ENCODE results near the gene GZMB.
"Not testable (repeated sequence)": the region's sequence is repeated elsewhere in the genome, so short reads cannot be mapped to it uniquely, and the experiment has no call there.

GZMB gene

GRCh38 chr14:24631749-24632335, 2.1 kb downstream of the GZMB start:
- DNase-seq (ENCODE audit: low read depth in 2 of 2) = no peak

DNA sequence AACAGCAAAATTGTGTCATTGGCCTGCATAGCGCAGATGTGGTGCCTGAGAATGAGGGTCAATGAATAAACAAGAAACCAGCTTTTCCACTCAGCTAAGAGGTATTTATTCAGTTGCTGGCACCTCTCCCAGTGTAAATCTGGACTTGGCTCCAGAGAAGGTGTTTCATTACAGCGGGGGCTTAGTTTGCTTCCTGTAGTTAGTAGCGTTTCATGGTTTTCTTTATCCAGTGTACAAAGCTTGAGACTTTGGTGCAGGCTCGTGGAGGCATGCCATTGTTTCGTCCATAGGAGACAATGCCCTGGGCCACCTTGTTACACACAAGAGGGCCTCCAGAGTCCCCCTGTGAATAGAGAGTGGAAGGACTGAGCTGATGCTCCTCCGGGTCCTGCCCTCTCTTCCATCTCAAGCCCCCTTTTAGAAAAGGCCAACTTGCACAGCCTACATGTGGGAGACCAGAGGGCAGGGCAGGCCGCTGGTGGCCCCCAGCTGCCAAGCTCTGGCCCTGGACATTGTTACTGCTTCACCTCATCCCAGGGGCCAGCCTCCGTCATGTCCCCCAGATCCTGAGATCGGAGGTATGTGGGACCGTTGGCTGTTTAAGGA, 3.0 kb downstream of the GZMB start:
- DNase-seq (ENCODE audit: low read depth in 2 of 2) = no peak

DNA sequence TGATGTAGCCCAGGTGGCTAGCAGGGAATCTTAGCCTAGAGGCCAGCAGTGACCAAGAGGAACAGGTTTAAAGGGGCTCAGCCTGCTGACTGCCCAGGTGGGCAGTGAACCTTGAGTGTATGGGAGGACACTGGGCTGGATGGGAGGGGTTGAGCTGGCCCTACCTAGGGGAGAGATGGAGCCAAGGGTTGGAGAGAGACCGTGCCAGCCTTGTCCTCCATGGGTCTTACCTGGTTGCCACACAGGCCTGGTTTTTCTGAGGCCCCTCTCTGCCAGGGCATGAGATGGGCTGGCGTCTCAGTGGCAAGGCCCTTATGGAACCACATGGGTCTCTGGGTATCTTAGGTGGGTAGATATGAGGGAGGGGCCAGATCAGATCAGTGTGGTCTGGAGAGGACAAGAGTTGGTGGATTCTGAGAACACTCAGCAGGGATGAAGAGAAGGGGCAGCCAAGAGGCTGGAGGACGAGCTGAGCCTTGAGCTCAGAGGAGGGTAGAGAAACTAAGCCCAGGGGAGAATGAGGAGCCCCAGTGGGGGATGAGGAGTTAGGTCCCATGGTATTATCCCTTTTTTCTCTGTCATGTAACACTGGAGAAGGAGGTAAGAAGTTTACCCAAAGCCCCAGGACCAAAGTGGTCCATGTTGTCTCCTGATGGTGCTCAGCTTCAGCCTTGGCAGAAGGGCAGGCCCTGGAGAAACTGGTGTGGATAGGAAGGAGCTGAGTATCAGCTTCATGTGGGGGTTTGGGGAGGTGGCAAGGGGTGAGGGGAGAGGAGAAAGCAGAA, 3.7 kb downstream of the GZMB start:
- DNase-seq (ENCODE audit: low read depth in 2 of 2) = no peak

DNA sequence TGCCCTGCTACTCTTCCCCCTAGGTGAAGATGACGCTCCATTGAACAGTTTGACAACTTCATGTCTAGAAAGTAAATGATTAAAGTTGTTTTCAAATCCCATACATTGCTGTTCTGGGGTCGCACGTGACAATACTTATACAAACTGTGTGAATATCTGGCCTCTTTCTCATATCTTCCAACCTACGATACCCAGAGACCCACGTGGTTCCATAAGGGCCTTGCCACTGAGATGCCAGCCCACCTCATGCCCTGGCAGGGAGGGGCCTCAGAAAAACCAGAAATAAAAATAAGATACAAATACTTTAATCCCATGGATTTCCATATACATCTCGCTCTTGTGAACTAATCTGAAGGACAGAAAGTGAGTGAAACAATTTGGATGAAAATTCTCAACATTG, 4.5 kb downstream of the GZMB start:
- DNase-seq (ENCODE audit: low read depth in 2 of 2) = no peak

GRCh38 chr14:24613747-24614146, 20.2 kb downstream of the GZMB start:
- no peak for DNase-seq (ENCODE audit: low read depth in 2 of 2)

DNA sequence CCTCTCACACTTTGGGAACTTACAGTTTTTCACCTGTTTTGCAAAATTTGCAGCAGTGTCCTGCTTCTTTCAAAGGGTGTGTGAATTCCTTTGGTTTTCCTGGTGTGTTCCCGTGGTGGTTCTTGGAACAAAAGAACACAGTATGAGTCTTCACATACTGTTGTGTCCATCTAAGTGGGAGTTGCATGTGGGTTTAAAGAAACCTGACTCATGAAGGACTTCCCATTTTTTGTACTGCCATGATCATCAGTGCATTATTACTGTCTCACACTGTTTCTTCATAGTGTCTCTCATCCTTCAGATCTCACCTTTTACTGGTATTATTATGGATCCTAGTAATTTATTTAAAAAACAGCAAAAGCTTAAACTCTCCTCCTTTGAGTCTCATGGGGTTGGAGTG, 20.7 kb downstream of the GZMB start:
- DNase-seq (ENCODE audit: low read depth in 2 of 2) = no peak

- no peak for DNase-seq (ENCODE audit: low read depth in 2 of 2)
Observed at GRCh38 chr14:24612196-24612595, 21.8 kb downstream of the GZMB start.

DNA sequence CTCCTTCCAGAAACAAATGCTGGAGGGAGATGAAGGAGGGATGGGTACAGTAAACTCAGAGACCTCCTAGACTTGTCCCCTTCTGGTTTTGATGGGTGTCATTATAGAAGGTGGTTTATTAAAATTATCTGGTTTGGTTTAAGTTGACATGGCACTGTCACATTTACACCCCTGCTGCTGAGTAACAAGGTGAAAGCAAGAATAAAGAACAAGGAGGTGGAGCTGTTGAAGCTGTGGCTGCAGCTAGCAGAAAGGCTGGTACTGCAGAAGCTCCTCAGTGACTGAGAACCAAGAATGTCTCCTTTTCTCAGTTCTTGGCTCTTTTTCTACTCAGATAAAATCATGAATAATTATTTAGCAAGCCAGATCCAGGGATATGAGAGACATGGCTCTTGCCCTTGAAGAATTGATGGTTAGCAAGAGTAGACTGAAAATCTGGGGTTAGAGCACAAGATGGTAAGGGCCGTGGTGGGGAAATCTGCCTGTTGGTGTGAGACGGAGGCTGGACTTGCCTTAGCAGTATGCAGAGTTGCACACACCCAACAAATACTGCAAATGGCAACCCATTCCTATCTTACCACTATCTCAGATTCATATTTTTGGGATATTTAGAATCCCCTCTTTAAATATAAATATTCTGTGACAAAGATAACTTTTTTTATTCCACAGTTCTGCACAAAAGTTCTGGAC, 24.2 kb downstream of the GZMB start, which contains the start of gene GZMH:
Gene GZMH (minus strand): TSS at position 31 of the 690 bp plus-strand sequence. CDS start 72 bp downstream, outside the sequence.
- DNase-seq (ENCODE audit: low read depth in 2 of 2) = no peak

DNA sequence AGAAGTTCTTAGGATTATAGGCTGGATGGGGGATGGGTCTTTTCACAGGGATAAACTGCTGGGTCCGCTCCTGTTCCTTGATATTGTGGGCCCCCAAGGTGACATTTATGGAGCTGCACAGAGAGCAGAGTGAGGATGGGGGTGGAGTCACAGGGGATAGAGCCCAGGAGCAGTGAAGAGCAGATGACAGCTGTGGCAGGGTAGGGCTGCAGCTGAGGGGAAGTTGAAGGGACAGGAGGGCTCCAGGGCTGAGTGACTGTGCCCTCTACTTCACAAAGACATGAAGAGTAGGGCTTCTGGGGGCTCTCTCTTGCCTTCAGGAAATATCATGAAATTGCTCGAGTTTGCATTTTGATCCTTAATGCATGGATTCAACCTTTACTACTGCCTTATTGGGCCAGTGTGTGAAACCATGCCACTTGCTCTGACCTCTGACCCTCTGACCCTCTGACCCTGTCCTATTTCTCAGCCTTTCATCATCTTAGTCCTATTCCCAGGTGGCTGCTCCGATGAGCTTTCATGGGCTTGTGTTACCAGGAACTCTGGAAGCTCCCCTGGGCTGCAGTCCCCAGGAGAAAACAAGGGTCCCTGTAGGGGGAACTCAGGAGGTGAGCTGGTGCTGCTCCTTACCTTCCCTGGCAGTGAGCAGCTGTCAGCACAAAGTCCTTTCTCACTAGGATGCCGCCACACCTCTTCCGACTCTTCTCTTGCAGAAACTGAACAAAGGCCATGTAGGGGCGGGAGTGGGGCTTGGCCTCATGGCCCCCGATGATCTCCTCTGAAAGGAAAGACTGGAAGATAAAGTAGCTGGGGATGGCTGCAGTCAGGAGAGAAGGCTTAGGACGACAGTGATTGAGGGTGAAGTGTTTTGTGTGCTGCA, 26.1 kb downstream of the GZMB start:
- no peak for DNase-seq (ENCODE audit: low read depth in 2 of 2)

DNA sequence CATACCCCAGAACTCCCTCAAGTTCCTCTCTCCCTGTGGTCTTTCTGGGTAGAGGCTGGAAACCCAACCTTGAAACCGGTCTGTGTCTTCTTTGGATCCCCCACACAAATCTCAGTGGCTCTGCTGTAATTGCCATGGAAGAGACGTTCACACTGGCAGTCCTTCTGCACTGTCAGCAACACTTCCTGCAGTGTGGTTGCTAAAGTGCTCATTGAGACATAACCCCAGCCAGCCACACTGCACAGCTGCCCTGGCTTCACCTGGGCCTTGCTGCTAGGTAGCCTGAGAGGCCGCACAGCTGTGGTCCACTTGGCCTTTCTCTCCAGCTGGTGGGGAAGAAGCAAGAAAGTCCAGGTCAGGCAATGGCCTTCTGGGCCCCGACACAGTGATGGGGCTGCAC, 26.9 kb downstream of the GZMB start:
- DNase-seq (ENCODE audit: low read depth in 2 of 2) = no peak

GRCh38 chr14:24606297-24606696, 27.7 kb downstream of the GZMB start:
- DNase-seq (ENCODE audit: low read depth in 2 of 2) = no peak

DNA sequence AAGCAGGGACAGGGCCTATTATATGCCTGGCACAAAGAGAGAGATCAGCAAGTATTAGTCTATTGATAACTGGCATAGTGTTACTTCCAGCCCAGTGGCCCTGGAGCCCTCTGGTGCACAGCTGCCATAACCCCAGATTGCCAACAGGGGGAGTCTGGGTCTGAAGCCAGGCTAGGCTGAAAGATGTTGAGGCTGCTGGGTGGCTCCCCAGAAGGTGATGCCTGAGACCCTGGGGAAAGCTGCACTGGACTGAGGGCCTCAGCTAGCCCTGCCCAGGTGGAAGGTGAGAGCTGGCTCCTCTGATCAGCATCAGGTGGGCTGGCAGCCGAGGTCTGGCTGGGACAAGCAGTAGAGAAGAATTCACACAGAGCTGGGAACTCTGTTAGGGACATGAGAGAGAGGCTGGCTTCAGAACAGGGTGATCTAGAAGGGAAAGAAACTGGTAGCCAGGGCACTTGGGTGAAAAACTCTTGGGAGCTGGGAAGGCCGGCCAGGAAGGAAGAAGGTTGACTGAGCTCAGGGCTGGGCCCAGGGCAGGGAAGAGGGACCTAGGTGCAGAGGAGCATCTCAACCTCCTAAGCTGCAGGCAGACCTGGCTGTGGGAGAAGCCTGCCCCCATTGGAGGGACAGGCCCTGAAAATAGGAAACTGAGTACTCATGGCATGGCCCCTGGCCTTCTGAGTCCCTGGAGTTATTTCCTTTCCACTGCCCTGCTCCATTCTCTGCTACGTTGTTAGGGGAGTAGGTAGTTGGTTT, 28.4 kb downstream of the GZMB start:
- peak; percentile 29 to 45 for DNase-seq (ENCODE audit: low read depth in 2 of 2)

DNA sequence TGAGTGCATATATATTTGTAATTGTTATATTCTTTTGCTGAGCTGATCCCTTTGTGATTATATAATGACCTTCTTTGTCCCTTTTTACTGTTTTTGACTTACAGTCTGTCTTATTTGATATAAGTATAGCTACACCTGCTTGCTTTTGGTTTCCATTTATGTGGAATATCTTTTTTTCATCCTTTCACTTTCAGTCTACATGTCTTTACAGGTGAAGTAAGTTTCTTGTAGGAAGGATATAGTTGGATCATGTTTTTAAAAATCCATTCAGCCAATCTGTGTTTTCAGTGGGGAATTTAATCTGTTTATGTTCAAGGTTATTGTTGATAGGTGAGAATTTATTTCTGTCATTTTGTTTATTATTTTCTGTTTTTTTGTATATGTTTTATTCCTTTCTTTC, 36.6 kb downstream of the GZMB start:
- no peak for DNase-seq (ENCODE audit: low read depth in 2 of 2)

DNA sequence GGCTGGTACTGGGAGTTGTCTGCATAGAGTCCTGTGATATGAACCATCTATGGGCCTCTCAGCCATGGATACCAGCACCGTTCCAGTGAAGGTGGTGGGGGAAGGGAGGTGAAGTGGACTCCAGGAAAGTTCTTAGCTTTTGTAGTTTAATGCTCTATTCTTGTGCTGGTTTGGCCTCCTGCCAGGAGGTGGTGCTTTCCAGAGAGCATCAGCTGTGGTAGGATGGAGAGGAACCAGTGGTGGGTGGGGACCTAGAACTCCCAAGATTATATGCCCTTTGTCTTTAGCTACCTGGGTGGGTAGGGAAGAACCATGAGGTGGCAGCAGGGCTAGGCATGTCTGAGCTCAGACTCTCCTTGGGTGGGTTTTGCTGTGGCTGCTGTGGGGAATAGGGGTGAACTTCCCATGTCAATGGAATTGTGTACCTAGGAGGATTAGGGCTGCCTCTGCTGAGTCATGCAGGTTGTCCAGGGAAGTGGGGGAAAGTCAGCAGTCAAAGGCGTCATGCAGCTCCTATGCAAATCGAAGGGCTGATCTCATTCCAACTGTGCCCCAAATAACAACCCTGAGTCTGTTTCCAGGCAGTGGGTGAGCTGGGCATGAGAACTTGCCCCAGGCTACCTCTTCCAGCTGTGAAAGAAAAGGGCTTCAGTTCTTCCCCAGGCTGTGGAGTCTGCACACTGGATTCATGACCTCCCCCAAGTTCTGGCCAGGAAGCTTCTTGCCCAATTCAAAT, 38.7 kb downstream of the GZMB start:
- DNase-seq (ENCODE audit: low read depth in 2 of 2) = no peak

GRCh38 chr14:24591004-24591403, 43.0 kb downstream of the GZMB start:
- DNase-seq (ENCODE audit: low read depth in 2 of 2) = not testable (repeated sequence)

- DNase-seq (ENCODE audit: low read depth in 2 of 2) = not testable (repeated sequence)
Observed at GRCh38 chr14:24584402-24584801, 49.6 kb downstream of the GZMB start.
